Liver (tissue), 9 donors: ENCODE measurements around the gene MYO10. TPM values are rescaled to one million over a fixed set of nuclear protein-coding genes. Genes with fewer than 3 reads are reported as not detected.

ENCODE experiments used
- DNase-seq: peaks from one replicate; pipeline ENCODE4 v3.0.0-alpha.2; 2017; ENCODE audit warnings: low spot score
- H3K27ac ChIP-seq, 2 donors: one replicate each; pipeline ENCODE4 v1.7.0; 2013; ENCODE audit warnings: inconsistent platforms in 2 of 2, low read length in 2 of 2, control low read depth in 1 of 2, low read depth in 1 of 2, mild to moderate bottlenecking in 1 of 2
- H3K27me3 ChIP-seq, 4 donors: one replicate each; pipeline versions ENCODE4 v1.6.1 to v1.7.0; 2013; ENCODE audit warnings: low read length in 3 of 4, inconsistent platforms in 1 of 4, mild to moderate bottlenecking in 1 of 4, moderate library complexity in 1 of 4; ENCODE audit not compliant: control insufficient read depth in 4 of 4, insufficient read depth in 4 of 4
- H3K36me3 ChIP-seq, 4 donors: one replicate each; pipeline versions ENCODE4 v1.6.1 to v1.7.0; 2013; ENCODE audit warnings: low read length in 3 of 4, mild to moderate bottlenecking in 3 of 4, low read depth in 1 of 4, moderate library complexity in 1 of 4; ENCODE audit not compliant: control insufficient read depth in 4 of 4, insufficient read depth in 3 of 4
- H3K4me1 ChIP-seq, 4 donors: one replicate each; pipeline versions ENCODE4 v1.6.1 to v1.7.0; 2013; ENCODE audit warnings: low read length in 3 of 4, mild to moderate bottlenecking in 3 of 4, moderate library complexity in 1 of 4; ENCODE audit not compliant: control insufficient read depth in 4 of 4, insufficient read depth in 4 of 4
- H3K4me3 ChIP-seq, 3 donors: one replicate each; pipeline versions ENCODE4 v1.6.1 to v1.7.0; 2013; ENCODE audit warnings: low read length in 3 of 3, control low read depth in 1 of 3, low read depth in 1 of 3, mild to moderate bottlenecking in 1 of 3
- H3K9ac ChIP-seq, 2 donors: one replicate each; pipeline ENCODE4 v1.7.0; 2013; ENCODE audit warnings: low read length in 2 of 2, mild to moderate bottlenecking in 2 of 2, moderate library complexity in 2 of 2, control low read depth in 1 of 2, low read depth in 1 of 2
- H3K9me3 ChIP-seq, 4 donors: one replicate each; pipeline versions ENCODE4 v1.6.1 to v1.7.0; 2013; ENCODE audit warnings: low read length in 3 of 4; ENCODE audit not compliant: control insufficient read depth in 4 of 4
- EGR1 ChIP-seq, 2 donors: IDR thresholded peaks; 2 replicates each; pipeline ENCODE4 v1.6.1; 2016 to 2018; ENCODE audit warnings: antibody characterized with exemption in 2 of 2, low read depth in 2 of 2
- FOXA1 ChIP-seq: IDR thresholded peaks from 2 replicates; pipeline ENCODE4 v1.6.1; 2016; ENCODE audit warnings: antibody characterized with exemption
- FOXA2 ChIP-seq: IDR thresholded peaks from 2 replicates; pipeline ENCODE4 v1.6.1; 2016; ENCODE audit warnings: antibody characterized with exemption
- GABPA ChIP-seq, 2 donors: IDR thresholded peaks in 1 of 2; conservative IDR thresholded peaks in 1 of 2; 2 replicates each; pipeline ENCODE4 v1.6.1; 2016; ENCODE audit warnings: antibody characterized with exemption in 2 of 2, mild to moderate bottlenecking in 1 of 2, moderate library complexity in 1 of 2
- HNF4A ChIP-seq, 2 donors: conservative IDR thresholded peaks; 2 replicates each; pipeline ENCODE4 v1.6.1; 2016; ENCODE audit warnings: antibody characterized with exemption in 2 of 2, mild to moderate bottlenecking in 2 of 2
- HNF4G ChIP-seq: IDR thresholded peaks from 2 replicates; pipeline ENCODE4 v1.6.1; 2016; ENCODE audit warnings: antibody characterized with exemption
- JUND ChIP-seq, 2 donors: IDR thresholded peaks; 2 replicates each; pipeline ENCODE4 v1.6.1; 2016; ENCODE audit warnings: antibody characterized with exemption in 2 of 2
- NR2F2 ChIP-seq: IDR thresholded peaks from 2 replicates; pipeline ENCODE4 v1.6.1; 2016; ENCODE audit warnings: antibody characterized with exemption
- RXRA ChIP-seq, 2 donors: IDR thresholded peaks; 2 replicates each; pipeline ENCODE4 v1.6.1; 2017 to 2018; ENCODE audit warnings: antibody characterized with exemption in 2 of 2, mild to moderate bottlenecking in 1 of 2
- SP1 ChIP-seq: IDR thresholded peaks from 2 replicates; pipeline ENCODE4 v1.6.1; 2018; ENCODE audit warnings: antibody characterized with exemption, mild to moderate bottlenecking
- TAF1 ChIP-seq: conservative IDR thresholded peaks from 2 replicates; pipeline ENCODE4 v1.6.1; 2016; ENCODE audit warnings: antibody characterized with exemption, mild to moderate bottlenecking
- WGBS: extraction: QIAGEN DNeasy Blood & Tissue Kit; methylation state at CpG from one replicate; pipeline ENCODE4 v1.1.7; 2013; 5-methylcytosine and 5-hydroxymethylcytosine counted together
- polyA plus RNA-seq, 2 donors: library from polyadenylated mRNA; stranded (reverse) in 1 of 2; unstranded in 1 of 2; fragments of 200-250 nt in 1 of 2; fragments of >200 nt in 1 of 2; fragmentation: Nextera tagmentation in 1 of 2; extraction: Ambion mirVana in 1 of 2; gene quantifications; one replicate each; pipeline versions ENCODE4 v1.2.1 to v1.2.3, GENCODE V29; 2013 to 2015
- total RNA-seq, 2 donors: library from RNA; depleted of rRNA; stranded (reverse); fragments of >200 nt; gene quantifications; one replicate each; pipeline ENCODE4 v1.2.3, GENCODE V29; 2014
- TF ChIP-seq, protein P1 (sequence below): IDR thresholded peaks from 2 replicates; pipeline ENCODE4 v1.6.1; 2016; ENCODE audit warnings: antibody characterized with exemption
- TF ChIP-seq, protein P2 (sequence below): IDR thresholded peaks from 2 replicates; pipeline ENCODE4 v1.6.1; 2016; ENCODE audit warnings: antibody characterized with exemption
- TF ChIP-seq, protein P3 (sequence below): fragments of 150-350 bp; IDR thresholded peaks from 2 replicates; pipeline ENCODE4 v1.5.1; 2017; ENCODE audit warnings: improper control_type of control experiment, low read depth, low read length; ENCODE audit not compliant: missing input control
- TF ChIP-seq, protein P4 (sequence below): IDR thresholded peaks from 2 replicates; pipeline ENCODE4 v1.6.1; 2016; ENCODE audit warnings: antibody characterized with exemption
- TF ChIP-seq, protein P5 (sequence below): IDR thresholded peaks from 2 replicates; pipeline ENCODE4 v1.6.1; 2016; ENCODE audit warnings: antibody characterized with exemption, mild to moderate bottlenecking
- donor health status: healthy.
- donor health status: healthy.
- donor health status: healthy.
- donor health status: healthy.
- donor health status: healthy.

MYO10 gene
- total and polyA plus RNA-seq, 4 donors: 4.3 to 15.3 (median 7.1) TPM

DNA sequence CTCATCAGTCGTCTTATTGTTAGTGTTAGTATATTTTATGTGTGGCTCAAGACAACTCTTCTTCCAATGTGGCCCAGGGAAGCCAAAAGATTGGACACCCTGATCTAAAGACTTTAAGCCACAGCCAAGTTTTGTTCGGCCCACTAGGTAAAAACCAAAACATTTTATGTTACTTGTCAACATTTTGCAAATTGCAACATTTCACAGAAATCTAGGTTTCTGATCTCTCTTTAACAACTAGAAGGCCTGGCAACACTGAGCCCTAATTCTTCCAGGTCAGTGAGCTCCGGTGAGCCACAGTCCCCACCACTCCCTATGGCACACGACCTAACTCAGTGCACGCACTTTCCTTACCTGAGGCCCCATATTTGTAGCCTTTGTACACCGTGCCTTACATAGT lies 24.0 kb downstream of the MYO10 start:
- no peak for DNase-seq
- H3K27ac ChIP-seq: no peak overlapping the region
- no peaks in the 10 kb centered on the region for H3K27me3 ChIP-seq
- 85% methylated on average over 6 of the region's 6 CpGs for WGBS
- TF ChIP-seq TAF1: no peak
- TF ChIP-seq, protein P1, sequence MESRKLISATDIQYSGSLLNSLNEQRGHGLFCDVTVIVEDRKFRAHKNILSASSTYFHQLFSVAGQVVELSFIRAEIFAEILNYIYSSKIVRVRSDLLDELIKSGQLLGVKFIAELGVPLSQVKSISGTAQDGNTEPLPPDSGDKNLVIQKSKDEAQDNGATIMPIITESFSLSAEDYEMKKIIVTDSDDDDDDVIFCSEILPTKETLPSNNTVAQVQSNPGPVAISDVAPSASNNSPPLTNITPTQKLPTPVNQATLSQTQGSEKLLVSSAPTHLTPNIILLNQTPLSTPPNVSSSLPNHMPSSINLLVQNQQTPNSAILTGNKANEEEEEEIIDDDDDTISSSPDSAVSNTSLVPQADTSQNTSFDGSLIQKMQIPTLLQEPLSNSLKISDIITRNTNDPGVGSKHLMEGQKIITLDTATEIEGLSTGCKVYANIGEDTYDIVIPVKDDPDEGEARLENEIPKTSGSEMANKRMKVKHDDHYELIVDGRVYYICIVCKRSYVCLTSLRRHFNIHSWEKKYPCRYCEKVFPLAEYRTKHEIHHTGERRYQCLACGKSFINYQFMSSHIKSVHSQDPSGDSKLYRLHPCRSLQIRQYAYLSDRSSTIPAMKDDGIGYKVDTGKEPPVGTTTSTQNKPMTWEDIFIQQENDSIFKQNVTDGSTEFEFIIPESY: no peak
- no peak for TF ChIP-seq JUND (IDR thresholded peaks at IDR 0.05)
- TF ChIP-seq, protein P2, sequence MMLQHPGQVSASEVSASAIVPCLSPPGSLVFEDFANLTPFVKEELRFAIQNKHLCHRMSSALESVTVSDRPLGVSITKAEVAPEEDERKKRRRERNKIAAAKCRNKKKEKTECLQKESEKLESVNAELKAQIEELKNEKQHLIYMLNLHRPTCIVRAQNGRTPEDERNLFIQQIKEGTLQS: no peak
- TF ChIP-seq RXRA (IDR thresholded peaks at IDR 0.05): no peak
- TF ChIP-seq HNF4G: no peak
- no peak for TF ChIP-seq FOXA2
- no peak for TF ChIP-seq SP1
- no peak for TF ChIP-seq FOXA1
- no peak for TF ChIP-seq EGR1 (IDR thresholded peaks at IDR 0.05; ENCODE audit: low read depth in 2 of 2)
- TF ChIP-seq, protein P3, sequence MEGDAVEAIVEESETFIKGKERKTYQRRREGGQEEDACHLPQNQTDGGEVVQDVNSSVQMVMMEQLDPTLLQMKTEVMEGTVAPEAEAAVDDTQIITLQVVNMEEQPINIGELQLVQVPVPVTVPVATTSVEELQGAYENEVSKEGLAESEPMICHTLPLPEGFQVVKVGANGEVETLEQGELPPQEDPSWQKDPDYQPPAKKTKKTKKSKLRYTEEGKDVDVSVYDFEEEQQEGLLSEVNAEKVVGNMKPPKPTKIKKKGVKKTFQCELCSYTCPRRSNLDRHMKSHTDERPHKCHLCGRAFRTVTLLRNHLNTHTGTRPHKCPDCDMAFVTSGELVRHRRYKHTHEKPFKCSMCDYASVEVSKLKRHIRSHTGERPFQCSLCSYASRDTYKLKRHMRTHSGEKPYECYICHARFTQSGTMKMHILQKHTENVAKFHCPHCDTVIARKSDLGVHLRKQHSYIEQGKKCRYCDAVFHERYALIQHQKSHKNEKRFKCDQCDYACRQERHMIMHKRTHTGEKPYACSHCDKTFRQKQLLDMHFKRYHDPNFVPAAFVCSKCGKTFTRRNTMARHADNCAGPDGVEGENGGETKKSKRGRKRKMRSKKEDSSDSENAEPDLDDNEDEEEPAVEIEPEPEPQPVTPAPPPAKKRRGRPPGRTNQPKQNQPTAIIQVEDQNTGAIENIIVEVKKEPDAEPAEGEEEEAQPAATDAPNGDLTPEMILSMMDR: no peak
- no peak for TF ChIP-seq NR2F2
- TF ChIP-seq, protein P4, sequence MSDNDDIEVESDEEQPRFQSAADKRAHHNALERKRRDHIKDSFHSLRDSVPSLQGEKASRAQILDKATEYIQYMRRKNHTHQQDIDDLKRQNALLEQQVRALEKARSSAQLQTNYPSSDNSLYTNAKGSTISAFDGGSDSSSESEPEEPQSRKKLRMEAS: no peak
- H3K4me3 ChIP-seq: no peak overlapping the region
- H3K36me3 ChIP-seq: no peaks in the 10 kb centered on the region
- no peaks in the 10 kb centered on the region for H3K4me1 ChIP-seq
- no peak overlapping the region for H3K9ac ChIP-seq
- no peaks in the 10 kb centered on the region for H3K9me3 ChIP-seq

DNA sequence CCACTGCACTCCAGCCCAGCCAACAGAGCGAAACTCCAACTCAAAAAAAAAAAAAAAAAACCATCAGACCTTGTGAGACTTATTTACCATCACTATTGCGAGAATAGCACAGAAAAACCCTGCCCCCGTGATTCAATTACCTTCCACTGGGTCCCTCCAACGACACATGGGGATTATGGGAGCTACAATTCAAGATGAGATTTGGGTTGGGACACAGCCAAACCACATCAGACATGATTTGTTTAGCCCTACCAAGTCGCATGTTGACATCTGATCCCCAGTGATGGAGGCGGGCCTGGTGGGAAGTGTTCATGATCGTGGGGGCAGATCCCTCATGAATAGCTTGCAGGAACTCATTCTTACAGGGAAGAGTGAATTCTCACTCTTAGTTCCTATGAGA lies 26.6 kb downstream of the MYO10 start:
- Histone ChIP-seq H3K27ac (no peak overlapping the region), H3K9ac (no peak overlapping the region), H3K27me3 (no peaks in the 10 kb centered on the region), H3K4me3 (no peak overlapping the region), H3K4me1 (no peaks in the 10 kb centered on the region), H3K36me3 (no peaks in the 10 kb centered on the region), H3K9me3 (no peaks in the 10 kb centered on the region)
- no peak for DNase-seq
- WGBS: 79% methylated on average over 7 of the region's 7 CpGs
- TF ChIP-seq RXRA (IDR thresholded peaks at IDR 0.05) (no peak), HNF4G (no peak), FOXA1 (no peak), HNF4A (conservative IDR thresholded peaks at IDR 0.05) (no peak), GABPA (IDR thresholded peaks at IDR 0.05 in 1 of 2, conservative IDR thresholded peaks at IDR 0.05 in 1 of 2) (no peak), TAF1 (no peak), SP1 (no peak), FOXA2 (no peak)
- TF ChIP-seq, protein P5, sequence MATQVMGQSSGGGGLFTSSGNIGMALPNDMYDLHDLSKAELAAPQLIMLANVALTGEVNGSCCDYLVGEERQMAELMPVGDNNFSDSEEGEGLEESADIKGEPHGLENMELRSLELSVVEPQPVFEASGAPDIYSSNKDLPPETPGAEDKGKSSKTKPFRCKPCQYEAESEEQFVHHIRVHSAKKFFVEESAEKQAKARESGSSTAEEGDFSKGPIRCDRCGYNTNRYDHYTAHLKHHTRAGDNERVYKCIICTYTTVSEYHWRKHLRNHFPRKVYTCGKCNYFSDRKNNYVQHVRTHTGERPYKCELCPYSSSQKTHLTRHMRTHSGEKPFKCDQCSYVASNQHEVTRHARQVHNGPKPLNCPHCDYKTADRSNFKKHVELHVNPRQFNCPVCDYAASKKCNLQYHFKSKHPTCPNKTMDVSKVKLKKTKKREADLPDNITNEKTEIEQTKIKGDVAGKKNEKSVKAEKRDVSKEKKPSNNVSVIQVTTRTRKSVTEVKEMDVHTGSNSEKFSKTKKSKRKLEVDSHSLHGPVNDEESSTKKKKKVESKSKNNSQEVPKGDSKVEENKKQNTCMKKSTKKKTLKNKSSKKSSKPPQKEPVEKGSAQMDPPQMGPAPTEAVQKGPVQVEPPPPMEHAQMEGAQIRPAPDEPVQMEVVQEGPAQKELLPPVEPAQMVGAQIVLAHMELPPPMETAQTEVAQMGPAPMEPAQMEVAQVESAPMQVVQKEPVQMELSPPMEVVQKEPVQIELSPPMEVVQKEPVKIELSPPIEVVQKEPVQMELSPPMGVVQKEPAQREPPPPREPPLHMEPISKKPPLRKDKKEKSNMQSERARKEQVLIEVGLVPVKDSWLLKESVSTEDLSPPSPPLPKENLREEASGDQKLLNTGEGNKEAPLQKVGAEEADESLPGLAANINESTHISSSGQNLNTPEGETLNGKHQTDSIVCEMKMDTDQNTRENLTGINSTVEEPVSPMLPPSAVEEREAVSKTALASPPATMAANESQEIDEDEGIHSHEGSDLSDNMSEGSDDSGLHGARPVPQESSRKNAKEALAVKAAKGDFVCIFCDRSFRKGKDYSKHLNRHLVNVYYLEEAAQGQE: no peak
- TF ChIP-seq, protein P3: no peak
- TF ChIP-seq, protein P1: no peak
